Testis (tissue), 2 donors: ENCODE data around the gene ABCC8.

ENCODE experiments used
- POLR2A ChIP-seq: fragments of 450-650 bp; IDR thresholded peaks from one replicate; pipeline ENCODE4 v1.6.1; 2017; ENCODE audit warnings: antibody characterized with exemption, mild to moderate bottlenecking, moderate library complexity
- TF ChIP-seq, protein P1 (sequence below), 3 experiments: fragments of 450-650 bp in 2 of 3; fragments of 200-600 bp in 1 of 3; sonication (generic) in 1 of 3; IDR thresholded peaks; one replicate each; pipeline ENCODE4 v1.5.1; 2016 to 2019; ENCODE audit warnings: antibody characterized with exemption in 3 of 3, mild to moderate bottlenecking in 2 of 3, moderate library complexity in 1 of 3

DNA sequence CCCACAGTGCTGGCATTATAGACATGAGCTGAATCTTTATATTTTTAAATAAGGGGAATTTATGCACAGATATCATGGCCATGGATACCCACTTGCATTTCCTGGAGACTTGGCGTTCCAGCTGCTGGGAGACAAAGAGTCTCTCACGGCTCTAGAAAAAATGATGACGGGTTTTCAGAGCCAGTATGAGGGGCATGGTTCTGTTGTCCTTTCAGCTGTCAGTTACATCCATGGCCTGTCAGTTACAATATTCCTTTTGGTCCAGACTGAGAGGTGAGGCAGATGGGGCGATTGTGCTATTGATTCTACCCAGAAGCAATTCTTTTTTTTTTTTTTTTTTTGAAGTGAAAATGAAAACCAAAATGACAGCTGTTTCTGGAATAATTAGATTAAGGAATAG is 37.8 kb upstream of the ABCC8 start:
- no peak for TF ChIP-seq POLR2A
- TF ChIP-seq, protein P1, sequence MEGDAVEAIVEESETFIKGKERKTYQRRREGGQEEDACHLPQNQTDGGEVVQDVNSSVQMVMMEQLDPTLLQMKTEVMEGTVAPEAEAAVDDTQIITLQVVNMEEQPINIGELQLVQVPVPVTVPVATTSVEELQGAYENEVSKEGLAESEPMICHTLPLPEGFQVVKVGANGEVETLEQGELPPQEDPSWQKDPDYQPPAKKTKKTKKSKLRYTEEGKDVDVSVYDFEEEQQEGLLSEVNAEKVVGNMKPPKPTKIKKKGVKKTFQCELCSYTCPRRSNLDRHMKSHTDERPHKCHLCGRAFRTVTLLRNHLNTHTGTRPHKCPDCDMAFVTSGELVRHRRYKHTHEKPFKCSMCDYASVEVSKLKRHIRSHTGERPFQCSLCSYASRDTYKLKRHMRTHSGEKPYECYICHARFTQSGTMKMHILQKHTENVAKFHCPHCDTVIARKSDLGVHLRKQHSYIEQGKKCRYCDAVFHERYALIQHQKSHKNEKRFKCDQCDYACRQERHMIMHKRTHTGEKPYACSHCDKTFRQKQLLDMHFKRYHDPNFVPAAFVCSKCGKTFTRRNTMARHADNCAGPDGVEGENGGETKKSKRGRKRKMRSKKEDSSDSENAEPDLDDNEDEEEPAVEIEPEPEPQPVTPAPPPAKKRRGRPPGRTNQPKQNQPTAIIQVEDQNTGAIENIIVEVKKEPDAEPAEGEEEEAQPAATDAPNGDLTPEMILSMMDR (IDR thresholded peaks at IDR 0.05), result no peak
